NCI-H345 treated with DMSO at 0.1 percent for 48 hours (cell line): Measurements from ENCODE around the gene CEACAM5.
"Not testable (repeated sequence)": the region's sequence is repeated elsewhere in the genome, so short reads cannot be mapped to it uniquely, and the experiment has no call there.

Experiments
- DNase-seq: peaks from one replicate; lab custom pipeline; 2025; ENCODE audit not compliant: unreplicated experiment; lab: John Stamatoyannopoulos, UW

The CEACAM5 gene

GRCh38 chr19:41739361-41739760 lies 30.9 kb downstream of the CEACAM5 start:
- no peak for DNase-seq

GRCh38 chr19:41740415-41741243 lies 32.2 kb downstream of the CEACAM5 start:
- no peak for DNase-seq

- DNase-seq = no peak
Measured at GRCh38 chr19:41741244-41741554, 32.8 kb downstream of the CEACAM5 start.

GRCh38 chr19:41744850-41745249 lies 36.4 kb downstream of the CEACAM5 start:
- no peak for DNase-seq

- DNase-seq = no peak
Measured at GRCh38 chr19:41745756-41746155, 37.3 kb downstream of the CEACAM5 start.

GRCh38 chr19:41746593-41747227 lies 38.3 kb downstream of the CEACAM5 start:
- DNase-seq = peak; percentile 28

GRCh38 chr19:41748012-41748411 lies 39.6 kb downstream of the CEACAM5 start:
- DNase-seq = no peak

GRCh38 chr19:41750248-41751134 lies 42.1 kb downstream of the CEACAM5 start:
- not testable (repeated sequence) for DNase-seq

- no peak for DNase-seq
Measured at GRCh38 chr19:41753159-41753558, 44.7 kb downstream of the CEACAM5 start.

GRCh38 chr19:41753936-41754529 lies 45.6 kb downstream of the CEACAM5 start:
- peak; percentile 27 for DNase-seq

- DNase-seq = no peak
Measured at GRCh38 chr19:41755328-41755913, 47.0 kb downstream of the CEACAM5 start, which contains the start of gene CEACAM6. Gene CEACAM6, plus strand, starts transcription at chr19:41755530. Its CDS starts 109 bp downstream, at chr19:41755639.

- DNase-seq = no peak
Measured at GRCh38 chr19:41758846-41759245, 50.4 kb downstream of the CEACAM5 start.

GRCh38 chr19:41767115-41767514 lies 58.7 kb downstream of the CEACAM5 start:
- no peak for DNase-seq

- DNase-seq = not testable (repeated sequence)
Measured at GRCh38 chr19:41768105-41768504, 59.7 kb downstream of the CEACAM5 start.

GRCh38 chr19:41769608-41770007 lies 61.2 kb downstream of the CEACAM5 start:
- no peak for DNase-seq

GRCh38 chr19:41771410-41771809 lies 63.0 kb downstream of the CEACAM5 start:
- DNase-seq = no peak

GRCh38 chr19:41774515-41774980 lies 66.1 kb downstream of the CEACAM5 start:
- peak; percentile 75 for DNase-seq

- DNase-seq = no peak
Measured at GRCh38 chr19:41776700-41777099, 68.3 kb downstream of the CEACAM5 start.
